Thyroid gland (tissue), 4 donors: Measurements from ENCODE around the gene GAK.

Source experiments
- CTCF ChIP-seq, 6 experiments: fragments of 200-600 bp in 3 of 6; fragments of 450-650 bp in 3 of 6; sonication (generic) in 3 of 6; IDR thresholded peaks; one replicate each; pipeline ENCODE4 v1.5.1; 2016 to 2019; ENCODE audit warnings: antibody characterized with exemption in 6 of 6, mild to moderate bottlenecking in 2 of 6, inconsistent platforms in 1 of 6, moderate library complexity in 1 of 6
- POLR2A ChIP-seq, 2 donors: fragments of 450-650 bp; IDR thresholded peaks; one replicate each; pipeline ENCODE4 v1.6.1; 2017; ENCODE audit warnings: antibody characterized with exemption in 2 of 2, mild to moderate bottlenecking in 2 of 2, moderate library complexity in 1 of 2

- TF ChIP-seq CTCF (IDR thresholded peaks at IDR 0.05) = no peak
- TF ChIP-seq POLR2A (IDR thresholded peaks at IDR 0.05) = no peak
Observed at GRCh38 chr4:867526-868250, 64.4 kb downstream of the GAK start.
